HG02642 (cell line): ENCODE data around the gene DOCK7.
"Not testable (repeated sequence)": the region's sequence is repeated elsewhere in the genome, so short reads cannot be mapped to it uniquely, and the experiment has no call there.

ENCODE experiments used
- ATAC-seq: cut with Tn5 transposase; IDR thresholded peaks from one replicate; pipeline ENCODE4 v1.9.1; 2021; ENCODE audit warnings: mild to moderate bottlenecking; ENCODE audit not compliant: unreplicated experiment, poor library complexity

DOCK7 gene

GRCh38 chr1:62628506-62628905 lies 59.7 kb downstream of the DOCK7 start:
- no peak for ATAC-seq

- peak; percentile 63 for ATAC-seq
Observed at GRCh38 chr1:62625415-62625814, 62.8 kb downstream of the DOCK7 start.

GRCh38 chr1:62621907-62622306 lies 66.3 kb downstream of the DOCK7 start:
- peak; percentile 96 for ATAC-seq

- peak; percentile 7 for ATAC-seq
Observed at GRCh38 chr1:62613890-62614289, 74.3 kb downstream of the DOCK7 start.

- ATAC-seq, result peak; percentile 92
Observed at GRCh38 chr1:62613325-62613727, 74.9 kb downstream of the DOCK7 start.

GRCh38 chr1:62612770-62613169 lies 75.4 kb downstream of the DOCK7 start:
- ATAC-seq, result no peak

- ATAC-seq, result not testable (repeated sequence)
Observed at GRCh38 chr1:62610588-62610987, 77.6 kb downstream of the DOCK7 start.

- no peak for ATAC-seq
Observed at GRCh38 chr1:62608905-62609304, 79.3 kb downstream of the DOCK7 start.

GRCh38 chr1:62601457-62601856 lies 86.7 kb downstream of the DOCK7 start:
- ATAC-seq, result no peak

GRCh38 chr1:62599044-62599443 lies 89.1 kb downstream of the DOCK7 start:
- ATAC-seq, result no peak

- no peak for ATAC-seq
Observed at GRCh38 chr1:62597281-62597680, 90.9 kb downstream of the DOCK7 start, which contains the start of gene ANGPTL3. Gene ANGPTL3, plus strand, starts transcription at chr1:62597520. Its CDS starts 47 bp downstream, at chr1:62597567.

GRCh38 chr1:62595647-62596046 lies 92.5 kb downstream of the DOCK7 start:
- no peak for ATAC-seq

- ATAC-seq, result no peak
Observed at GRCh38 chr1:62593825-62594394, 94.3 kb downstream of the DOCK7 start.

- ATAC-seq, result no peak
Observed at GRCh38 chr1:62590970-62591368, 97.2 kb downstream of the DOCK7 start.

GRCh38 chr1:62590255-62590969 lies 97.8 kb downstream of the DOCK7 start:
- ATAC-seq, result no peak

GRCh38 chr1:62589321-62589720 lies 98.9 kb downstream of the DOCK7 start:
- no peak for ATAC-seq

- no peak for ATAC-seq
Observed at GRCh38 chr1:62588000-62588399, 100.2 kb downstream of the DOCK7 start.

- ATAC-seq, result no peak
Observed at GRCh38 chr1:62585469-62586155, 102.6 kb downstream of the DOCK7 start.

GRCh38 chr1:62573675-62574074 lies 114.5 kb downstream of the DOCK7 start:
- no peak for ATAC-seq

- no peak for ATAC-seq
Observed at GRCh38 chr1:62572476-62572875, 115.7 kb downstream of the DOCK7 start.

- not testable (repeated sequence) for ATAC-seq
Observed at GRCh38 chr1:62571517-62571916, 116.7 kb downstream of the DOCK7 start.
